Measurements from ENCODE around the gene NAALADL1. TPM values are rescaled to one million over a fixed set of nuclear protein-coding genes. Genes with fewer than 3 reads are reported as not detected.
"Not testable (repeated sequence)": the region's sequence is repeated elsewhere in the genome, so short reads cannot be mapped to it uniquely, and the experiment has no call there.

Gene NAALADL1
- total and polyA plus RNA-seq, 7 donors = 0.98 to 4.8 (median 1.6) TPM

DNA sequence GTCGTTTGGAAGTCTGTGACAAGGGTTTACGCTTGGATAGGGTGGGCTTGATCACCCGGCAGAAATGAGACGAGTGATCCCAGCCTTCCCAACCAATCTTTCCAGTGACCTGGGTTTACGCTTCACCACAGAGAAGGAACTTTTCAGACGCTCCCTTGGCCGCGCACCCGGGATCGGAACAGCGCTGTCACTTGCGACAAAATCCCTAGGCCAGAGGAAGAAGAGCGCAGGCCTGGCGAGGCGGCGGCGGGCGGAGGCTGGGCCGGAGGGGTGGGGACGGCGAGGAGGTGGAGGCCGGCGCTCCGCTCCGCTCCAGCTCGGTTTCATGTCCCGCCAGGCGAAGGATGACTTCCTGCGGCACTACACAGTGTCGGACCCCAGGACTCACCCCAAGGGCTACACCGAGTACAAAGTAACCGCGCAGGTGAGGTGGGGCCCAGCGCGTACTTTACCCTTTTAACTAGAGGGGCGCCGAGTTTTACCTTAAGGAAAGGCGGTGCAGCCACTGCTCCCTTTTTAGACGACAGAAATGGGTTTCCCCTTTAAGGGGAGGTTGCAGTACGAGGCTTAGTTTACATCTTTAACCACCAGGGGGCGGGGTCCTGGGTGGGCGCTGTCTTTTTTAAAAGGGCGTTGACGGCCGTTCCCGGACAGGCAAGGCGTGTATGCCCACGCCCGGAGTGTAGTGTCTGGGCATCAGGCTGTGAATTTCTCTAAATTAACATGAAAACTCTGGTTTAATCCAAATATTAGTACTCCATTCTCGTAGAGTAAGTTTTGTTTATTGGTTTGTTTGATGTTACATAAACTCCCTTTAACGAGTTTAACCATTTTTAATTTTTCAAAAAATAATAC is 30.9 kb downstream of the NAALADL1 start, which contains the start of gene SNX15:
Gene SNX15 (plus strand): TSS at position 227 of the 855 bp plus-strand sequence. CDS start 99 bp downstream, at position 326.
- WGBS, 3 donors = 0 to 1% (median 1%) methylated on average over 36 to 51 of the region's 51 CpGs
- Histone ChIP-seq H3K36me3 (ENCODE audit: insufficient read depth in 1 of 2, low read depth in 1 of 2) (peaks cover 0 to 10% of the 10 kb centered on the region in 2 donors), H3K27ac (peak within 1 kb of the TSS; percentile 84), H3K9me3 (no peaks in the 10 kb centered on the region), H3K4me1 (peaks cover 9% of the 10 kb centered on the region), H3K27me3 (ENCODE audit: insufficient read depth in 3 of 3, low read length in 2 of 3) (no peaks in the 10 kb centered on the region), H3K4me3 (peak within 1 kb of the TSS; percentile 68)
- ATAC-seq (peak; percentile 95 to 97 (median 96)), DNase-seq (peak; percentile 94 to 96)
- intact Hi-C loops (cut with DNase I) = loop anchor here in 1 of 2 donors (5.0 kb wide), 1 partner anchor 100 kb away; no protein-coding TSS in a partner anchor
- TF ChIP-seq, protein P1, sequence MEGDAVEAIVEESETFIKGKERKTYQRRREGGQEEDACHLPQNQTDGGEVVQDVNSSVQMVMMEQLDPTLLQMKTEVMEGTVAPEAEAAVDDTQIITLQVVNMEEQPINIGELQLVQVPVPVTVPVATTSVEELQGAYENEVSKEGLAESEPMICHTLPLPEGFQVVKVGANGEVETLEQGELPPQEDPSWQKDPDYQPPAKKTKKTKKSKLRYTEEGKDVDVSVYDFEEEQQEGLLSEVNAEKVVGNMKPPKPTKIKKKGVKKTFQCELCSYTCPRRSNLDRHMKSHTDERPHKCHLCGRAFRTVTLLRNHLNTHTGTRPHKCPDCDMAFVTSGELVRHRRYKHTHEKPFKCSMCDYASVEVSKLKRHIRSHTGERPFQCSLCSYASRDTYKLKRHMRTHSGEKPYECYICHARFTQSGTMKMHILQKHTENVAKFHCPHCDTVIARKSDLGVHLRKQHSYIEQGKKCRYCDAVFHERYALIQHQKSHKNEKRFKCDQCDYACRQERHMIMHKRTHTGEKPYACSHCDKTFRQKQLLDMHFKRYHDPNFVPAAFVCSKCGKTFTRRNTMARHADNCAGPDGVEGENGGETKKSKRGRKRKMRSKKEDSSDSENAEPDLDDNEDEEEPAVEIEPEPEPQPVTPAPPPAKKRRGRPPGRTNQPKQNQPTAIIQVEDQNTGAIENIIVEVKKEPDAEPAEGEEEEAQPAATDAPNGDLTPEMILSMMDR (IDR thresholded peaks at IDR 0.05) = peak; percentile 77

DNA sequence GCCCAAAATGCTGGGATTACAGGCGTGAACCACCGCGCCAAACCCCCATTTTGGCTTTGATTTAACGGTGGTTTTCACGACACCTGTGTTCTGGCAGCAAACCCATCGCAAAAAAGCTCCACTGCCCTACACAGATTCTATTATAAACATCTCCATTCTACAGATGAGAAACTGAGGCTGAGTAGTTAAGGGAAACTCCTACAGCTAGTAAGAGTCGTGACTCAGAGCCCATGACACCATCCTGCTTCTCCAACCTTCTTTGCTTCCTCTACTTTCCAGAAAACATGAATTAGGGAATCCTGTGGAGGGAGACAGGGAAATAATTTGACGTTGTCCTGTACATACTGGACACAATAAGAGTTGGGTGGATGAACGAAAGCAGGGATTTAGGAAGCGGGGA is 31.5 kb downstream of the NAALADL1 start:
- Histone ChIP-seq H3K27me3 (ENCODE audit: insufficient read depth in 3 of 3, low read length in 2 of 3) (no peaks in the 10 kb centered on the region), H3K4me3 (peak overlapping the region; percentile 68), H3K4me1 (peaks cover 9% of the 10 kb centered on the region), H3K27ac (peak overlapping the region; percentile 84), H3K9me3 (no peaks in the 10 kb centered on the region), H3K36me3 (ENCODE audit: insufficient read depth in 1 of 2, low read depth in 1 of 2) (peaks cover 3 to 10% of the 10 kb centered on the region in 2 donors)
- no peak for ATAC-seq
- intact Hi-C loops (cut with DNase I) = loop anchor here in 1 of 2 donors (5.0 kb wide), 1 partner anchor 100 kb away; no protein-coding TSS in a partner anchor
- TF ChIP-seq, protein P1 (IDR thresholded peaks at IDR 0.05) = no peak
- no peak for DNase-seq
- 43 to 54% (median 48%) methylated on average over 10 of the region's 10 CpGs for WGBS, 3 donors

DNA sequence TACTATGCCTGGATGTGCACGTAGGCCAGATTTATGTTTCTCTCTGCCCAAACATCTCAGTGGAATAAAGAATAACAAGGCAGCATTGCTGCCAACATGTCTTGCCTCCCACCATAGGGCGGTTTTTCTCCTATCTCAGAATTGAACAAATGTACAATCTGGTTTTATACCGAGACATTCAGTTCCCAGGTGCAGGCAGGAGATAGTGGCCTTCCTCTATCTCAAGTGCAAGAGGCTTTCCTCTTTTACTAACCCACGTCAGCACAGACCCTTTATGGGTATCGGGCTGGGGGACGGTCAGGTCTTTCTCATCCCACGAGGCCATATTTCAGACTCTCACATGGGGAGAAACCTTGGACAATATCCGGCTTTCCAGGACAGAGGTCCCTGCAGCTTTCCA is 34.9 kb downstream of the NAALADL1 start:
- 76 to 81% (median 81%) methylated on average over 8 of the region's 8 CpGs for WGBS, 3 donors
- H3K27ac ChIP-seq; H3K4me3 ChIP-seq; H3K9me3 ChIP-seq; H3K27me3 ChIP-seq (ENCODE audit: insufficient read depth in 3 of 3, low read length in 2 of 3); ATAC-seq; H3K4me1 ChIP-seq; DNase-seq: not testable (repeated sequence)
- intact Hi-C loops (cut with DNase I) = loop anchor here in 1 of 2 donors (5.0 kb wide), 1 partner anchor 54 kb away; no protein-coding TSS in a partner anchor
- peaks cover 3 to 34% of the 10 kb centered on the region in 2 donors for H3K36me3 ChIP-seq (ENCODE audit: insufficient read depth in 1 of 2, low read depth in 1 of 2)

DNA sequence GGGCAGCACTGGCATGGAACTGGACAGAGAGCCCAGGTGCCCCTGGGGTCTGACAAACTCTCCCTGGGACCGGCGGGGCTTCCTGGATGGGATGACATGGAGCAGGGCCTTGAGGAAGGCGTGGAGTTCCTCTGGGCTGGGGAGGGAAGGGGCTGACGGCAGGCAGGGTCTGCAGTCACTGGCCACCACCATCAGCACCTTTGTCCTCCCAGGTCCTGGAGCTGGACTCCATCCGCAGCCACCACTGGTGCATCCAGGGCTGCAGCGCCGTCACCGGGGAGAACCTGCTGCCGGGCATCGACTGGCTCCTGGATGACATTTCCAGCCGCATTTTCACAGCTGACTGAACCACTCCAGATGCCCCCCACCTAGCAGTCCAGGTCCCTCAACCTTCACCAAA is 36.8 kb downstream of the NAALADL1 start:
- Histone ChIP-seq H3K36me3 (ENCODE audit: insufficient read depth in 1 of 2, low read depth in 1 of 2) (peaks cover 3 to 44% of the 10 kb centered on the region in 2 donors), H3K27me3 (ENCODE audit: insufficient read depth in 3 of 3, low read length in 2 of 3) (no peaks in the 10 kb centered on the region), H3K4me3 (no peak overlapping the region), H3K27ac (no peak overlapping the region), H3K9me3 (no peaks in the 10 kb centered on the region), H3K4me1 (no peaks in the 10 kb centered on the region)
- TF ChIP-seq, protein P1 (IDR thresholded peaks at IDR 0.05) = no peak
- DNase-seq (no peak), ATAC-seq (no peak)
- intact Hi-C loops (cut with DNase I) = loop anchor here in 1 of 2 donors (5.0 kb wide), 1 partner anchor 56 kb away; no protein-coding TSS in a partner anchor
- WGBS, 3 donors = 88 to 91% (median 90%) methylated on average over 10 to 11 of the region's 11 CpGs

DNA sequence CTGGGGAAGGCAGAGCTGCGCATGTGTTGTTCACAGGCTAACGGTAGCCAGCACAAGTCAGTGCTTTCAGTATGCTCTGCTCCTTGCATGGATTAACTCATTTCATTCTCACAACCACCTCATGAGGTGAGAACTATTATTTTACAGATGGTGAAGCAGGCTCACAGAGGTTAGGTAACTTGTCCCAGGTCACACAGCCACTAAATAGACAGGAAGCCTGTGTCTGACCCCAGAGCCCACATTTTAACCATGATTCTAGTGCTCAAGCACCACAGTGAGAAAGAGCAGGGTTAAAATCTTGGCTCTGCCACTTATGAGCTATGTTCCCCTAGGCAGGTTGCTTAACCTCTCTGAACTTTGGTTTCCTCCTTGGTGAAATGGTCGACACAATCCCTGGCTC is 37.4 kb downstream of the NAALADL1 start:
- ATAC-seq (no peak), DNase-seq (no peak)
- Histone ChIP-seq H3K27ac (no peak overlapping the region), H3K4me1 (no peaks in the 10 kb centered on the region), H3K9me3 (no peaks in the 10 kb centered on the region), H3K27me3 (ENCODE audit: insufficient read depth in 3 of 3, low read length in 2 of 3) (no peaks in the 10 kb centered on the region), H3K4me3 (no peak overlapping the region), H3K36me3 (ENCODE audit: insufficient read depth in 1 of 2, low read depth in 1 of 2) (peaks cover 3 to 44% of the 10 kb centered on the region in 2 donors)
- intact Hi-C loops (cut with DNase I) = loop anchor here in 1 of 2 donors (5.0 kb wide), 1 partner anchor 56 kb away; no protein-coding TSS in a partner anchor
- 82 to 90% (median 85%) methylated on average over 3 of the region's 3 CpGs for WGBS, 3 donors
- TF ChIP-seq, protein P1 (IDR thresholded peaks at IDR 0.05) = no peak
